ENCODE results near the gene OSBPL10.

Gene OSBPL10

GRCh38 chr3:31645256-31645655 lies 335.8 kb downstream of the OSBPL10 start:
- no peak for DNase-seq

GRCh38 chr3:31639828-31640227 lies 341.2 kb downstream of the OSBPL10 start:
- no peak for DNase-seq

- DNase-seq = no peak
These were observed 344.2 kb downstream of the OSBPL10 start for GRCh38 chr3:31636694-31637442.

GRCh38 chr3:31636049-31636448 lies 345.0 kb downstream of the OSBPL10 start:
- DNase-seq = no peak

- no peak for DNase-seq
These were observed 345.5 kb downstream of the OSBPL10 start for GRCh38 chr3:31635545-31635944.

GRCh38 chr3:31634476-31634875 lies 346.6 kb downstream of the OSBPL10 start:
- DNase-seq = no peak

GRCh38 chr3:31629054-31629453 lies 352.0 kb downstream of the OSBPL10 start:
- no peak for DNase-seq

- no peak for DNase-seq
These were observed 355.7 kb downstream of the OSBPL10 start for GRCh38 chr3:31625358-31625757.

- no peak for DNase-seq
These were observed 356.9 kb downstream of the OSBPL10 start for GRCh38 chr3:31624083-31624709.

- DNase-seq = no peak
These were observed 358.3 kb downstream of the OSBPL10 start for GRCh38 chr3:31622636-31623288.

GRCh38 chr3:31621314-31621713 lies 359.7 kb downstream of the OSBPL10 start:
- DNase-seq = no peak

- DNase-seq = no peak
These were observed 360.4 kb downstream of the OSBPL10 start for GRCh38 chr3:31620656-31621055.

- no peak for DNase-seq
These were observed 364.4 kb downstream of the OSBPL10 start for GRCh38 chr3:31616711-31617110.

- DNase-seq = no peak
These were observed 365.8 kb downstream of the OSBPL10 start for GRCh38 chr3:31615071-31615875.

- no peak for DNase-seq
These were observed 366.7 kb downstream of the OSBPL10 start for GRCh38 chr3:31614162-31614921.

- no peak for DNase-seq
These were observed 367.4 kb downstream of the OSBPL10 start for GRCh38 chr3:31613654-31614053.

- no peak for DNase-seq
These were observed 367.9 kb downstream of the OSBPL10 start for GRCh38 chr3:31613177-31613576.

Measured in activated naive CD4-positive, alpha-beta T cell treated with Interleukin-2 at 50 U/mL for 16 hours (primary cell).